HG03159 (cell line): ENCODE measurements around the gene HERC2.
"Not testable (repeated sequence)": the region's sequence is repeated elsewhere in the genome, so short reads cannot be mapped to it uniquely, and the experiment has no call there.

Source experiments
- ATAC-seq: cut with Tn5 transposase; IDR thresholded peaks from one replicate; pipeline ENCODE4 v1.9.1; 2021; ENCODE audit warnings: mild to moderate bottlenecking, moderate library complexity; ENCODE audit not compliant: unreplicated experiment

The HERC2 gene

GRCh38 chr15:28274635-28275034 lies 47.3 kb downstream of the HERC2 start:
- no peak for ATAC-seq

GRCh38 chr15:28273873-28274610 lies 47.9 kb downstream of the HERC2 start:
- no peak for ATAC-seq

- ATAC-seq, result no peak
Measured at GRCh38 chr15:28273468-28273867, 48.5 kb downstream of the HERC2 start.

GRCh38 chr15:28272587-28272986 lies 49.4 kb downstream of the HERC2 start:
- no peak for ATAC-seq

GRCh38 chr15:28271697-28272260 lies 50.2 kb downstream of the HERC2 start:
- no peak for ATAC-seq

GRCh38 chr15:28269097-28269496 lies 52.9 kb downstream of the HERC2 start:
- no peak for ATAC-seq

- no peak for ATAC-seq
Measured at GRCh38 chr15:28267727-28268126, 54.3 kb downstream of the HERC2 start.

GRCh38 chr15:28265334-28266019 lies 56.5 kb downstream of the HERC2 start:
- no peak for ATAC-seq

- no peak for ATAC-seq
Measured at GRCh38 chr15:28264166-28264565, 57.8 kb downstream of the HERC2 start.

- no peak for ATAC-seq
Measured at GRCh38 chr15:28262438-28262837, 59.5 kb downstream of the HERC2 start.

GRCh38 chr15:28260722-28261121 lies 61.3 kb downstream of the HERC2 start:
- ATAC-seq, result no peak

GRCh38 chr15:28260317-28260716 lies 61.7 kb downstream of the HERC2 start:
- no peak for ATAC-seq

GRCh38 chr15:28255965-28256364 lies 66.0 kb downstream of the HERC2 start:
- no peak for ATAC-seq

GRCh38 chr15:28252831-28253230 lies 69.1 kb downstream of the HERC2 start:
- no peak for ATAC-seq

- ATAC-seq, result no peak
Measured at GRCh38 chr15:28246605-28247004, 75.4 kb downstream of the HERC2 start.

GRCh38 chr15:28243901-28244300 lies 78.1 kb downstream of the HERC2 start:
- no peak for ATAC-seq

GRCh38 chr15:28243399-28243798 lies 78.6 kb downstream of the HERC2 start:
- ATAC-seq, result no peak

- not testable (repeated sequence) for ATAC-seq
Measured at GRCh38 chr15:28238296-28238695, 83.7 kb downstream of the HERC2 start.

- ATAC-seq, result not testable (repeated sequence)
Measured at GRCh38 chr15:28231743-28232142, 90.2 kb downstream of the HERC2 start.

- not testable (repeated sequence) for ATAC-seq
Measured at GRCh38 chr15:28231336-28231735, 90.6 kb downstream of the HERC2 start.

- ATAC-seq, result not testable (repeated sequence)
Measured at GRCh38 chr15:28228990-28229640, 92.9 kb downstream of the HERC2 start.

- ATAC-seq, result no peak
Measured at GRCh38 chr15:28228096-28228495, 93.9 kb downstream of the HERC2 start.
